GM18498 (cell line): ENCODE results near the gene RMDN3.

Source experiments
- ATAC-seq: cut with Tn5 transposase; IDR thresholded peaks from one replicate; pipeline ENCODE4 v1.9.1; 2021; ENCODE audit warnings: mild to moderate bottlenecking, moderate library complexity; ENCODE audit not compliant: unreplicated experiment

Gene RMDN3

DNA sequence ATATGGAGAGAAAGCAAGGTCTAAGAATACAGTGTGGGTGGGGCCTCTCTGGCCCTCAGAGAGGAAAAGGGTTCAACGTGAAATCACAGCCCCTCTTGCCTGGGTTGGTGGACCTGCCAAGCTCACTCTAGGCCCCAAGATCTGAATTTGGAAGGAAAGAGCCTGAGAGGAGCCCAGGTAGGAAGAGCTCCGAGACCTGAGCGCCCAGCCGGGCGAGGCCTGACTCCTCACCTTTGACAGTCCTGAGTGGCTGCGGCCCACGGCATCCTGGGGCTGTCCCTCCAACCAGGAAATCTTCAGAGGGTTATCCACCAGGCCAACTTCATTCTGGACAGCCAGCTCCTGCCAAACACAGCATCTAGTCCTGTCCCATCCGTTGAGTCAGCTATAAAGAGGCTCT lies 18.4 kb upstream of the RMDN3 start:
- no peak for ATAC-seq

DNA sequence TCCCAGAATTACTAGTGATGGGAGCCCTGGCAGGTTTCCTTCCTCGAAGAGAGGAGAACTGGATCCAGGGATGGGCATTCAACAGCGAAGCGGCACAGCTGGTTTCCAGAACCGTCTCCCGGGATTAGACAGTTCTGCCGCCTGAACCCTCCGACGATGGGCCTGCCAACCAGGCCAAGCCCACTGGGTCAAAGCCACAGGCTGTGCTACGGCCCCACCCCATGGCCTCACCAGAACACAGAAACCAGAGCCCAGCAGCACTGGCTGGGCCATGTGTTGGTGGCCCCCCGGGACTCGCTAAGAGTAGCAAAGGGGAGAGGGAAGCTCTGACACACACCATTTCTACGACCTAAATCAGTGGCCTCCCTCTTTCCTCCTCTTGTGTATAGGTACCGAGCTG lies 17.0 kb upstream of the RMDN3 start:
- no peak for ATAC-seq

DNA sequence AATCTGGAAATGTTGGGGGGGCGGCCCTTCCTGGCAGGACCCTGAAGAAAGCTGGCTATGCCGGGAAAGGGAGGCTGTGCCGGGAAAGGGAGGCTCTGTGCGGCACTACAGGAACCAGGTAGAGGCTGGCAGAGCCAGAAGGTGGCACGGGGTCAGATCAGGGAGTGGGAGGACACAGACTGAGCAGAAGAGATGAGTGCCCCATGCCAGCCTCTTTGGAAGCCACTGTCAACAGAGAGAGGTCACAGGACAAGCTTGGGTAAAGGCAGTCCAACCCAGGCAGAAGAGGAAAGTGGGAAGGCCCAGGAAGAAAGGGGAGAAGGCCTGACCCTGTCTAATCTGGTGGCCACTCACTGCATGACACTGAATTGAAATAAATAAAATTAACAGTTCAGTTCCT lies 16.2 kb upstream of the RMDN3 start:
- ATAC-seq, result no peak

DNA sequence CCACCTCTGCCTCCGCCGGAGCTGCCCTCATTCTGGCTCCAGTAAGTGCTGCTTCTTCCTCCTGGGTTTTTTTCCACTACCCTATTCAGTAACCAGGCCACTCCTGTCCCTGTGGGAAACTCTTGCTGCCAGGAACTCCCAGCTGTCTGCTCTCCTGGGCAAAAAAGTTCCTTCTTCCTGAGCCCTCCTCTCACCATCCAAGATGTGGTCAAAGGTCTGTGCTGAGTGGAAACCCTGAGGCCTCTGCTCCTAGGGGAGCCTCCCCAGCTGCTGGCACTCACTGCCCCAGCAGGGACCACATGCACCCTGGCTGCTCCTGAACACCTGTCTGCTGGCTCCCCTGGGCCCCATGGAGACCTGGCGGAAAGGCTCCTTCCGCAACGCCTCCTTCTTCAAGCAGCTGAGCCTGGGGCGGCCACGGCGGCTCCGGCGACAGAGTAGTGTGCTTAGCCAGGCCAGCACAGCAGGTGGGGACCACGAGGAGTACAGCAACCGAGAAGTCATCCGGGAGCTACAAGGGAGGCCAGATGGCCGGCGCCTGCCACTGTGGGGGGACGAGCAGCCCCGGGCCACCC lies 15.2 kb upstream of the RMDN3 start:
- no peak for ATAC-seq

DNA sequence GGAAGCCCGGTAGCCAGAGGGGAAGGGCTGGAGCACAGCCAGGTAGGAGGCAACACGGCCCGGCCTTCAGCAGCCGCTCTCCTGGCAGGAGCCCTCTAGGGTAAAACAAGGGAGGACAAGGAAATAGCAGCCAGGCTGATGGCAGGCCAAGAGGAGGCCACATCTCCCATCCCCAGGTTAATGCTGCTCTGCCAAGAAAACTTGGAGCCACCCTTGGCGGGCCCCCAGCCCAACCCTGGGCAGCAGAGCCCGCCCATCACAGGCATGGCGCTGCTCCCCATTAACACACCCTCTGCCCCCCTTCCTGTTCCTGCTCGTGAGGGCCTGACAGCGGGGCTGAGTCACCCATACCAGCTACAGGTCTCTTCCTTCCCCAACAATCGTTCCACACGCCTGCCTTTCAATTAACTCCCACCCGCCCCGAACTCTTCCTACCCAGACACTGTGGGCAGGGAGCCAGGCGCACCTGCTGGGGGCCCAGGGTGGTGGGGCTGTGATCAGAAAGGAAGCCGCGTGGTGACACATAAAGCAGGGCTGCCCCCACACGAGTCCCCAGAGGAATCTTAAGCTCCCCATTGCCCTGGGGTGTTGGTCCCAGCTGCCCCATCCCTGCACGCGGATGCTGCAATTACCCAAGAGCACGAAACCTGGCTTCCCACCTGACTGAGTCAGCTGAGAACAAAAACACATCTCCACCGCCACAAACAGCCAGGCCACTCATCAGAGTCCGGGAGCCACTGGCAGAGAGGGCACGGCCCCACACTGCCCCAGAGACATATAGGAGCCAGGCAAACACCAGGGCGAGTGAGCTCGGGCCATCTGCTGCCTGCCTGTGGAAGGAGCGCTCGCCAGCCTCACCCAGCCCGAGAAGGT lies 14.5 kb upstream of the RMDN3 start, which contains the start of gene C15orf62:
C15orf62 (plus strand) TSS at position 707 of the 873 bp plus-strand sequence. CDS start 516 bp downstream, outside the sequence.
- ATAC-seq, result peak; percentile 29

DNA sequence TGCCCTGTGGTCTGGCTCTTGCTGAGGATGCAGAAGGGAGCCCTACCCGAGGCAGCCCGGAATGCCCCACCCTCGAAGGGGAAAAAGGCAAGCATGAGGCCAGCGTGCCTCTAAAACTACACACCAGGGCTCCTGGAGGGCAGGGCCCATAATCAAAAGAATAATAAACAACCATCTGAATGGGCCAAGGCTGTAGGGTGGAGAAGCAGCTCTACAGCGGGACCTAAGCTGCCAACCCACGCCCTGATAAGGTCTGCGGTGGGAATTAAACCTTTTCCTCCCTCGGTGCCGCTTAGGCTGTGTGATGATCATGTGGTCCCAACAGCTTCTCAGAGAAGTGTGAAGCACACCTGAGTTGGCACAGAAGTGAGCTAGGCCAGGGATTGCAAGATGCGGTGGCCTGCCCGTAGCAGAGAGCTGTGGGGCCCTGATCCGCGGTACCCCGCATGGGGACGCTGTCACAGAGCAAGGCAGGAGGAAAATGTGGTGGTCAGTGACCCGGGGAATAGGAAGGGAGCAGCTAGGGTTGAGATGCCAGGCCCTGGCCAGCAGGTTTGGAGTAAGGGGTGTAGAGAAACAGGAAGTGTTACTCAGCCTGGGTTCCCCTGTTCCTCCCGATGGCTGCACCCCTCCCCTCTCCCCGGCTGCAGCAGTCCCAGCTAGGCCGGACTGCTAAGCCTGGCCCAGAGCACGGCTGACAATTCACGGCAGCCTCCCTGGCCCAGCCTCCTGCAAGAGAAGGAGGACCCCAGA lies 13.6 kb upstream of the RMDN3 start:
- no peak for ATAC-seq

DNA sequence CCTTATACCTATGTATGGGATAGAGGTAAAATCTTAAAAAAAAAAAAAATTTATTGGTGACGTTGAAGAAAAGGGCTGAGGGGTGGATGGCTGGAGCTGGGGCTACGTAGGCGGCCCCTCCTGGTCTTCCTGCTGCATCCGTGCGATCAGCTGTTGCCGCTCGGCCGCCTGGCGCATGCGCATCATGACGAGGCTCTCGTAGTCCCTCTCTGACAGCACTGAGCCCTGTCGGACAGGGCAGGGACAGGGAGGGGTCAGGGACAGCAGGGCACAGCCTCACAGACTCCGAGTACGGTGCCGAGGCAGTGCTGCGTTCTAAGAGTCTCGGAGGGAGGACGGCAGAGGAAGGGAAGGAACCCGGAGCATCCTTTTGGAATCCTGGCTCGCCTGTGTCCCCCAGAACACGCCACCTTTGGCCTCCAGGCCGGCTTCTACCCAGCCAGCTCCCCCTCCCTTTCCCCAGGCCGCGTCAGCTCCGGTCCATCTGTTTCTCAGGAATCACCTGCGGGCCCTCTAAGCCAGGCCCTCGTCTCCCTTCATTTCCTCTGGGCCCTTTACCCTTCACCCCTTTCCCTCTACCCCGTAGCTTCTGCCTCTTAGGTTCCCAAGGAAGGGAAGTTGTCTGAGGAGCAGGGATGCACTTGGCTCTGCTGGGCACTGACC lies 12.9 kb upstream of the RMDN3 start:
- no peak for ATAC-seq

DNA sequence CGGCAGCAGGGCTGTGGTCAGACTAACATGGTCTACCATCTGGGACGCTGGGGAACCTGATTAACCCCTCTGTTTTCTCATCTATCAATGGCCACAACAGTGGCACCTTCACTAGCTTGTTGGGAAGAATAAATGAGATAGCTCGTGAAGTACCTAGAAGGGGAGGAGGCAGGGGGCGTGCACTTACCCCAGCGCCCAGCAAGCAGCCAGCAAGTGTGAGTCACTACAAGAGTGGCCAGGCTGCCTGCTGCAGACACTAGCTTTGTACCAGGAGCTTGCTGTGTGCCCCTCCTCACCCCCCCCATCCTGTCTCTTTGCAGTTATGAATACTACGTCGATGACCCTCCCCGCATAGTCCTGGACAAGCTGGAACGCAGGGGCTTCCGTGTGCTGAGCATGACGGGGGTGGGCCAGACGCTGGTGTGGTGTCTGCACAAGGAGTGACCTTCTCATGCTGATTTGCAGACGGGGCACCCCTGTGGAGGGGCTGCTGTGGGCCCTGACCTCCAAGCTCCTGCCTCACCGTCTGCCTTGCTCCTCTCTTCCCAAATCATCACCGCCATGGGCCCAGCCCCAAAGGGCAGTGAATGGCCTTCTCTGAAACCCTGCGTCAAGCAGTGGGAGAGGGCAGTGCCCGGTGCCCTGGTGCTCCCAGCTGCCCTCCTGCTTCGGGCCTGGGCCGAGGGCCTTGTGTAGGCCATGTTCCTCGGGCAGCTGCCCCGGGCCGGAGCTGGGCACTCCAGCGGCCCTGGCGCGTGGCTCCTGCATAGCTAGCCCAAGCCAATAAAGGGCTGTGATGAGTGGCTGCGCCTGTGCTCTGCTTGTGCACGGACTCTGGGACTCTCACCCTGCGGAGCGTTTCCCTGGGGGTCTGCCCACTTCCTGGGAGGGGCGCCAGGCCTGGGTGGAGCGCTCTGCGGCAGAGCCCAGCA lies 12.1 kb upstream of the RMDN3 start:
- no peak for ATAC-seq

DNA sequence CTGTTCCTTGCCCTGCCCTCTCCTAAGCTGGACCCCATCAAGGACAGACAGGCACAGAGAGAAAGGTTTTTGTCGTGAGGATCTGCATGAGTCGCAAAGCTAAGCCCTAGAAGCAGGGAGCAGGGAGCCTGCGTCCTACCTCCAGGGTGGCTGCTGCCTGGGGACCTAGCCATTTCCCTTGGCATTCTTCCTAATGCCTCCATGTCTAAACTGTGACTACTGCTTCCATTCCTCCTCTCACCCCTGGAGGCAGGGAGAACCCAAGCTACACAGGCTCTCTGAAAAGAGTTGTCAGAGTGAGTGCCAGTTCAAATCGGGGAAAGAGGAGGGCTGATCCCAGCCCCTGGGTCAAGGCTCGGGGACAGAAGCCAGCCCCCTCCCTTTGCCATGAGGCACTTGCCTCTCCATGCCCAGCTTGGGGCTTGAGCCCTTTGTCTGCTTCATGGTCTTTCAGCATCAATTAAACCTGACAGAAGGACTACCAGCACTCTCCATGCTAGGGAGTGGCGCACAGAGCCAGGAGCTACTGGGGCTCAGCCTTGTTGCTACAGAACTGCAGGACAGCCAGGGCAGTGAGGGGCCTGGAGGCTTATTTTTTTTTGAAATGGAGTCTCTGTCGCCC lies 11.3 kb upstream of the RMDN3 start:
- ATAC-seq, result no peak

DNA sequence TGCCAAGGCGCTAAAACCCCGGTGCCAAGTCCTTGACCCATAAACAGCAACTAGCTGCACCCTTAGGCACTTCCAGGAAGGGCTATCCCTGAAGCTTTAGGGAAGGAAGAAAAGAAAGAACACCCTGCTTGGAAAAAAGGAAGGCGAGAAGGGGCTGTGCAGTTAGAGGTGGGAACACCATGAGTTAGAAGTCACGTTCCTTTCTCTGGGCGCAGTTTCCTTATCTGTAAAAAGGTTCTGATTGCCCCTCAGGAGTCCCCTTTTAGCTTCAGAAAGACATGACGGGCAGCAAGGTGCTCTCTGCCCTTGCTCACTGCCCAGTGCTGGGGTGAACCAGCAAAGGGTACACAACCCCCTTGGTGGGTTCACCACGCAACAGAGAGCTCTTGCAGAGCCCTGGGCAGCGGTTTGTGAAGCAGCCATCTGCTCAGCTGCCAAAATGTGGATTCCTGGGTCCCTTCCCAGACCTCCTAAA lies 9.6 kb upstream of the RMDN3 start:
- no peak for ATAC-seq

DNA sequence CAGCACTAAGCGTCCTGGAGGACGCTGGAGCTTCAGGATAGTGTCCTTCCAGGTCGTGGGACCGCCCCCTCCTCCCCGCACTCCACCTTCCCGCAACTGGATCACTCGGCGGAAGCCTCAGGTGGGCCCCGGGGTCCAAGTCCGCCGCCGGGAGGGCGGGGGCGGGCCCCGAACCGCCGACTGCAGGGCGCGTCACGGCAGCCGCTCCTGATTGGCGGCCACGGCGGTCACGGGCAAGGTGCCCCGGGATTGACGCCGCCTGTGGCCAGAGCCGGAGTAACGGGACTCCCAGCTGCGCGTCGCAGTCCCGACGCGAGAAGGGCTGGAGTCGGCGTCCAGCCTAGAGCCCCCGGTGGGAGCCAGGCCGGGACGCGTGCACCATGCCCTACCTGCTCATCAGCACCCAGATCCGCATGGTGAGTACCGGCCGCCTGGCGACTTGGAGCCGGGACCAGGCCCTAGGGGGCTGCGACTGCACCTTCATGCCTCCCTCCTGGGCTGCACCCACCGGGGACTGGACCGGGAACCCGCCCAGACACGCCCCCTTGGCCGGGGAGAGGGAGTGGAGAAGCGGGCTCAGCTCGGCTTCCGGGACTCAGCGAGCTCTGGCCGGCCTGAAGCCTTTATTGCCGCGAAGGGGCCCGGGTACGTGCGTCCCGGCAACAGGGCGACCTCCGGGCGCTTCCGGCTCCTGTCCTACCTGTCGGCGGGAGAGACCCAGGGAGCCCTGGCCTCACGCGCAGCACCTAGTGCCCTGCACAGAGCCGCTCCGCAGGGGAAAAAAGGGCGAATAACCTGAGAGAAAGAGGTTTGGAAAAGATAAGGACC lies 9.0 kb upstream of the RMDN3 start, which contains the start of gene GCHFR:
GCHFR (plus strand) TSS at position 268 of the 828 bp plus-strand sequence; CDS start at position 381, 113 bp downstream.
- ATAC-seq, result peak; percentile 62

DNA sequence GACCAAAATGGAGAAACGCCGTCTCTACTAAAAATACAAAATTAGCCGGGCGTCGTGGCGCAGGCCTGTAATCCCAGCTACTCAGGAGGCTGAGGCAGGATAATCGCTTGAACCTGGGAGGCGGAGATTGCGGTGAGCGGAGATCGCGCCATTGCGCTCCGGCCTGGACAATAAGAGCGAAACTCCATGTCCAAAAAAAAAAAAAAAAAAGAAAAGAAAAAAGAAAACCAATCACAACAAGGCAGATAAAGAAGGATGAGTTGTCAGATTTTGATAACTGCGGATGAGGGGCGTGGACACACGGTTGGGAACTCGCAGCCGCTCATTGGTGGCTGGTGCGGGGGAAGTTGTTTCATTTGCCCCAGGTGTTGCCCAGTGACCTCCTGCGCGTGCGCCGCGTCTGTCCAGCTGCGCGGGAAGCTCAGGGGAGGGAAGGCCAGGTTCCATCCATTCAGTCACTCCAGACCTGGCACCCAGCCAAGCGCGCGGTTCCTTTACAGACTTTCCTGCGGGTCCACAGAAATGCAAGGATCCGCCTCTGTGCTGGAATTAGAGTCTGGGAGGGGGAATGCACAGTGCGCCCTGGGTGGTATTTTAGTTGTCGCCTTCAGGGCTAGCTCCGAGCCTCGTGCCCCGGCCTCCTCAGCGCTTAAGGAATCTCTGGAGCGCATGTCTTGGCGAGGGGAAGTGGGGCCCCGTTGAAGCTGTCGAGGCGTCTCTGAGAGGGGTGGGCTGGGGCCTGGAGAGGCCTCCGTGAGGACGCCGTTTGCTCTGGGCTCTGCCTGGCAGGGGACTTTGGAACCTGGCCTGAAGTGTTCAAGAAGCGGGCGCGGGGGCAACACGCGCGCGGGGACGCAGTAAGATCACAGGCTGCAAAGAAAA lies 8.1 kb upstream of the RMDN3 start:
- no peak for ATAC-seq

DNA sequence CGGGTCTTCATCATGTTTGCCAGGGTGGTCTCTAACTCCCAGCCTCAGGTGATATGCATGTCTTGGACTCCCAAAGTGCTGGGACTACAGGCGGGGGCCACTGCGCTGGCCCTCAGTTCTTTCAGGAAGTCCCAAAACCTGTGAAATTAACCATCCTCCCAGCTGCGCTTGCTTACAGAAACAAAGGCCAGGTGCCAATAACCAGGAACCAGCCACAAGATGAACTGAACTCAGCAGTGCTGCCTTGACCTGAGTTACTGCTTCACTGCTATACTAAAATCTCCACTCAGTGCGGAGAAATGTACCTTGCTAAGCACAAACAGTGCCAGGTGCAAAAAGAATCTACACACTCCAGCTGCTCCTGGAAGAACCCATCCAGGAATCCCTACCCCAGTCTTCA lies 4.9 kb upstream of the RMDN3 start:
- no peak for ATAC-seq

DNA sequence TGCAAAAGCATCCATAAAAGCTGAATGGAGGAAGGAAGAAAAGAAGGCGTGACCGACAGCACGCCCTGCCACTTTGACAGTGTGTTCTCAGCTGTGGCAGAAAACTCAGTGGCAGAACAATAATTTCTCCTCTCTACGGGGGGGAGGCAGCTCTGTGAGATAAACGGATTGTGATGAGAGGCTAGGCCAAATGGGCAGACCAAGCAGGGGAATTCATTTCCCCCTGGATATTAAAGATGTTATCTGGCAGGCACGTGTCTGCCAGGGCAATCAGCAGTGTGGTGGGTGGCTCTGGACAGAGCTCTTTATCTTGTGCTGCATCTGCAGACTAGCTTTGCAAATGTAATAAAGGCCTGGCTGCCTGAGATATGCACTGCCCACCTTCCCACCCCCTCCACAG lies 1.9 kb upstream of the RMDN3 start:
- no peak for ATAC-seq

DNA sequence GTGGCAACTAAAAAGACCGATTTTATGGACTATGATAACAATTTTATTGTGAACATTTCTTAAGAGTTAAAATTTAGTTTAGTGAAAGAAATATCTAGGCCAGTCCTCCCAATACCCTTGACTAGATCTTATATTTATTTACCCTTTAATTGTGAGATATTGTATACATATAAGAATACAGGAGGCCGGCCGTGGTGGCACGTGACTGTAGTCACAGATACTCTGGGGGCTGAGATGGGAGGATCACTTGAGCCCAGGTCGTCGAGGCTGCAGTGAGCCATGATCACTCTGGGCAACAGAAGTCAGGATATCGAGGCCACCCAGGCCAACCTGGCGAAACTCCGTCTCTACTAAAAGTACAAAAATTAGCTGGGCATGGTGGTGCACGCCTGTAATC lies 756 bp upstream of the RMDN3 start:
- ATAC-seq, result no peak

DNA sequence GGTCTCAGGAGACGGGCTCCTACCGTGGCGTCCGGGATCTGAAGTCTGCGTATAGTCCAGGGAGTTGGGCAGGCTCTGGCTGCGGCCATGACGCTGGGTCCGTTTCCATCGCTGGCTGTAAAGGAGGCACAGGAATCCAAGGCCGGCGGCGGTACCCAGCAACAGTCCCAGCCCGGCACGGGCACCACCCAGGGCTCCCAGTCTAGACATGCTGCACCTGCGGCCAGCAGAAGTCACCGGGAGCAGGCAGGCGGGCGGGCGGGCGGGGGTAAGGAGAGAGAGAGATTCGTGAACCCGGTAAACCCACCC lies 526 bp downstream of the RMDN3 start:
- peak; percentile 4 for ATAC-seq

DNA sequence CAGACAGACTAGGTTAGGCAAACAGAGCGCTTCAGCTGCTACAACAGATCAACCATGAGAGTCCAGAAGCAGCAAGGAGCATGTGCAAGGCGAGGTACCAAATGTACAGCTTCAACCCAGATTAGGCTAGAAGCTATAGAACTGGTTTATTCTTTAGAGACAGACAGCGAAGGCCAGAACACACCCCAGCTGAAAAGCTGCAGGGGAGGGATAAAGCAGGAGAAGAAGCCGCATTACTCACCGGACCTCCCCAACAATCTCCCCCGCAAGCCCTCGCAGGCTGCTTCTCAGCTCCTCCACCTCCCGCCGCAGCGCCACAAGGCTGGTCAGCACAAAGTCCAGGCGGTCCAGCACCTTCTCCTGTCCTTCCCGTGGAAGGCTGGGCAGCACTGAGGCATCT lies 3.3 kb downstream of the RMDN3 start:
- ATAC-seq, result no peak

DNA sequence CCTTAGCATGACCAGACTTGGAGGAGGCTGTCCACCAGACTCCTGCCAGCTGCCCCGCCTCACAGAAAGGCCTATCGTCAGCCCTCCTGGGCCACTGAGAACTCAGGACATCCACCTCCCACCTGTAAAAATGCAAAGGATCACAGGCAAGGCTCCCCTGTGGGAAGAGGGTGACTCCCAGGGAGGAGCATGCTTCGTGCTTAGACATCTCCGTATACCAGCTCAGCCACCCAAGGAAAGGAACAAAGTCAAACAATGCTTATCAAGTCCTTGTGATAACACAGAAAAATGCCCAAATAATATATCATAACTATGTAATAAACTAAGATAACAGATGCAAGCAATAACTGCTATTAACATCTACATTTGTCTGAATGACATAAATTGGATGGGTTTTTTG lies 4.2 kb downstream of the RMDN3 start:
- ATAC-seq, result no peak
